ENCODE results near the gene CLDN14. TPM values are rescaled to one million over a fixed set of nuclear protein-coding genes. Genes with fewer than 3 reads are reported as not detected.

The CLDN14 gene
- total and polyA plus RNA-seq, 8 donors: 0.48 TPM; not detected in 7

DNA sequence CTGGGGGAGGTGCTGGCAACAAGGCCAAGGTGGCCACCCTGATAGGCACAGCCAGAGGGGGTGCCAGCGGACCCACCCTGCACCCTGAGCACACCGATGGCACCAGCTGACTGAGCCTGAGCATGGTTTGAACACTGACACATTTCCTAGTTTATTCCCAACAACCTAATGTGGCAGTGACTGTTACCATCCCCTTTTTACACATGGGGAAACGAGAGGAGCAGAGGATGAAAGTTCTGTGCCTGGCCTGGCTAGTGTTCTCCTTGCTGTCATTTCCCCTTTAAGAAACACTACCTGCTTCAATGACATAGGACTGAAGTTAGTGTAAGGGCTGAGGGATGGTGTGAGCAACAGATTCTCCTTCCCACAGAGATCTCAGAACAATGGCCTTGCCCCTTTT, 15.3 kb downstream of the CLDN14 start:
- Histone ChIP-seq H3K27me3 (peaks cover 0 to 30% (median 0%) of the 10 kb centered on the region in 3 donors), H3K4me3 (no peak overlapping the region), H3K4me1 (peaks cover 0 to 11% (median 2%) of the 10 kb centered on the region in 4 donors), H3K36me3 (no peaks in the 10 kb centered on the region), H3K9me3 (no peaks in the 10 kb centered on the region), H3K27ac (no peak overlapping the region)
- WGBS, 5 donors: 60 to 92% (median 88%) methylated on average over 1 to 3 of the region's 3 CpGs
- DNase-seq: no peak
- intact Hi-C loops (cut with DNase I; ENCODE audit: low total_unique reads): no loop called here
- TF ChIP-seq EP300 (IDR thresholded peaks at IDR 0.05) (no peak), POLR2AphosphoS5 (IDR thresholded peaks at IDR 0.05) (no peak), POLR2A (IDR thresholded peaks at IDR 0.05) (no peak)
- TF ChIP-seq, protein P1, sequence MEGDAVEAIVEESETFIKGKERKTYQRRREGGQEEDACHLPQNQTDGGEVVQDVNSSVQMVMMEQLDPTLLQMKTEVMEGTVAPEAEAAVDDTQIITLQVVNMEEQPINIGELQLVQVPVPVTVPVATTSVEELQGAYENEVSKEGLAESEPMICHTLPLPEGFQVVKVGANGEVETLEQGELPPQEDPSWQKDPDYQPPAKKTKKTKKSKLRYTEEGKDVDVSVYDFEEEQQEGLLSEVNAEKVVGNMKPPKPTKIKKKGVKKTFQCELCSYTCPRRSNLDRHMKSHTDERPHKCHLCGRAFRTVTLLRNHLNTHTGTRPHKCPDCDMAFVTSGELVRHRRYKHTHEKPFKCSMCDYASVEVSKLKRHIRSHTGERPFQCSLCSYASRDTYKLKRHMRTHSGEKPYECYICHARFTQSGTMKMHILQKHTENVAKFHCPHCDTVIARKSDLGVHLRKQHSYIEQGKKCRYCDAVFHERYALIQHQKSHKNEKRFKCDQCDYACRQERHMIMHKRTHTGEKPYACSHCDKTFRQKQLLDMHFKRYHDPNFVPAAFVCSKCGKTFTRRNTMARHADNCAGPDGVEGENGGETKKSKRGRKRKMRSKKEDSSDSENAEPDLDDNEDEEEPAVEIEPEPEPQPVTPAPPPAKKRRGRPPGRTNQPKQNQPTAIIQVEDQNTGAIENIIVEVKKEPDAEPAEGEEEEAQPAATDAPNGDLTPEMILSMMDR (IDR thresholded peaks at IDR 0.05): no peak

DNA sequence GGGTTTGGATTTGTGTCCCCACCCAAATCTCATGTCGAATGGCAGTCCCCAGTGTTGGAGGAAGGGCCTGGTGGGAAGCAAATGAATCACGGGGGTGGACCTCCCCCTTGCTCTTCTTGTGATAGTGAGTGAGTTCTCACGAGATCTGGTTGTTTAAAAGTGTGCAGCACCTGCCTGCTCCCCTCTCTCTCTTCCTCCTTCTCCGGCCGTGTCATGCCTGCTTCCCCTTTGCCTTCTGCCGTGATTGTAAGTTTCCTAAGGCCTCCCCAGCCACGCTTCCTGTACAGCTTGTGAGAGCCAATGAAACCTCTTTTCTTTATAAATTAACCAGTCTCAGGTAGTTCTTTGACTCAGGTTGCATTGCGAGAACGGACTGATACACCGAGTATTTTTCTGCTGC, 15.9 kb downstream of the CLDN14 start:
- intact Hi-C loops (cut with DNase I; ENCODE audit: low total_unique reads): no loop called here
- Histone ChIP-seq H3K9me3 (no peaks in the 10 kb centered on the region), H3K27ac (no peak overlapping the region), H3K4me1 (peaks cover 0 to 11% (median 2%) of the 10 kb centered on the region in 4 donors), H3K4me3 (no peak overlapping the region), H3K36me3 (no peaks in the 10 kb centered on the region), H3K27me3 (peaks cover 0 to 30% (median 0%) of the 10 kb centered on the region in 3 donors)
- WGBS, 5 donors: 62 to 77% (median 72%) methylated on average over 10 of the region's 10 CpGs
- no peak for TF ChIP-seq POLR2A (IDR thresholded peaks at IDR 0.05)
- TF ChIP-seq, protein P1 (IDR thresholded peaks at IDR 0.05): no peak
- no peak for TF ChIP-seq EP300 (IDR thresholded peaks at IDR 0.05)
- no peak for TF ChIP-seq POLR2AphosphoS5 (IDR thresholded peaks at IDR 0.05)
- no peak for DNase-seq

DNA sequence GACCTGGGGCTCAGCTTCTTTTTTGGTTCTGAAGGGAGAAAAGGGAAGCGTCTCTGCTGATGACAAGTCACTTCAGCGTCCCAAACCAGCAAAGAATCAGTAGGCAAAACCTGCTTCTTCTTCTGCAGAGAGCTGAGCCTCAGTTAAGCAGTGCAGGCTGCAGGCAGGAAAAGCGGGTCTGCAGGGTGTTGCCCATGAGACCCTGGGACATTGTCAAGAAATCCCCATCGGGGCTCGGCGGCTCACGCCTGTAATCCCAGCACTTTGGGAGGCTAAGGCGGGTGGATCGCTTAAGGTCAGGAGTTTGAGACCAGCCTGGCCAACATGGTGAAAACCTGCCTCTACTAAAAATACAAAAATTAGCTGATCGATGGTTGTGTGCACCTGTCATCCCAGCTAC, 16.7 kb downstream of the CLDN14 start:
- H3K4me3 ChIP-seq: no peak overlapping the region

DNA sequence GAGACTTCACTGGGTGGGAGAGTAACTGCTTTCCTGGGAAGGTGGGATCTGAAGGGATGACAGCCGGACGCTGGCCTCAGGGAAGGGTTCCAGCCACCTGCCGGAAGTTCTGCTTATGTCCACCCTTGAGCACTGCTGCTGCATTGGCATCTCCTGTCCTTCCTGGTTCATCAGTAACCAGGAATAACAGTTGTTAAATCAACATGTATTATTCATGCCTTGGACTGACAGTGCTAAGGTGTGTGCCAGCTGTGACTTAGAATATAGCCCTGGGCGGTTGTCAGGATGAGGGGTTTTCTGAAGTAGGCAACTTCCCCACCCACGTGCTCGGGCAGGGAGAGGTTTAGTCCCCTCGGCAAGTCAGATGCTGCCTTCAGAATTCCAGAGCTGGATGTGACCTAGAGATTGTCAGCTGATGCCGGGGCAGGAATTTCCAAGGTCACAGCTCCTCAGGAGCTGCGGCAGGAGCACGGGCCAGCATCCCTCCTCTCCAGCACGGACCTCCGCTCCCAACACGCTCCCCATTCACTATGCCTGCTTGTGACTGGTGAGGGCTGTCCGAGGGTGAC, 17.9 kb downstream of the CLDN14 start:
- no peak for DNase-seq
- Histone ChIP-seq H3K4me1 (peaks cover 0 to 11% (median 2%) of the 10 kb centered on the region in 4 donors), H3K27me3 (peaks cover 0 to 30% (median 0%) of the 10 kb centered on the region in 3 donors), H3K4me3 (no peak overlapping the region), H3K36me3 (no peaks in the 10 kb centered on the region), H3K9me3 (no peaks in the 10 kb centered on the region), H3K27ac (no peak overlapping the region)
- WGBS, 5 donors: 61 to 81% (median 72%) methylated on average over 11 to 14 of the region's 14 CpGs
- TF ChIP-seq EP300 (IDR thresholded peaks at IDR 0.05): no peak
- no peak for TF ChIP-seq POLR2A (IDR thresholded peaks at IDR 0.05)
- TF ChIP-seq, protein P1 (IDR thresholded peaks at IDR 0.05): no peak
- TF ChIP-seq POLR2AphosphoS5 (IDR thresholded peaks at IDR 0.05): no peak
- intact Hi-C loops (cut with DNase I; ENCODE audit: low total_unique reads): no loop called here

More for the DNA sequence above, 16.7 kb downstream of the CLDN14 start:
- TF ChIP-seq, protein P1 (IDR thresholded peaks at IDR 0.05): no peak
- TF ChIP-seq EP300 (IDR thresholded peaks at IDR 0.05) (no peak), POLR2A (IDR thresholded peaks at IDR 0.05) (no peak), POLR2AphosphoS5 (IDR thresholded peaks at IDR 0.05) (no peak)
- intact Hi-C loops (cut with DNase I; ENCODE audit: low total_unique reads): no loop called here
- no peak for DNase-seq
- H3K27ac ChIP-seq: no peak overlapping the region
- H3K27me3 ChIP-seq: peaks cover 0 to 30% (median 0%) of the 10 kb centered on the region in 3 donors
- no peaks in the 10 kb centered on the region for H3K36me3 ChIP-seq
- WGBS, 5 donors: 86 to 95% (median 91%) methylated on average over 10 of the region's 10 CpGs
- no peaks in the 10 kb centered on the region for H3K9me3 ChIP-seq
- H3K4me1 ChIP-seq: peaks cover 0 to 11% (median 2%) of the 10 kb centered on the region in 4 donors

All from stomach (tissue), 9 donors.